ENCODE measurements around the gene CMTM7. TPM values are rescaled to one million over a fixed set of nuclear protein-coding genes. Genes with fewer than 3 reads are reported as not detected.

CMTM7 gene
- total and polyA plus RNA-seq, 2 of the 13 experiments (the other 11 are each of a cell fraction or from before 2014, with no cell fraction given) = 20.9 to 21.4 TPM

DNA sequence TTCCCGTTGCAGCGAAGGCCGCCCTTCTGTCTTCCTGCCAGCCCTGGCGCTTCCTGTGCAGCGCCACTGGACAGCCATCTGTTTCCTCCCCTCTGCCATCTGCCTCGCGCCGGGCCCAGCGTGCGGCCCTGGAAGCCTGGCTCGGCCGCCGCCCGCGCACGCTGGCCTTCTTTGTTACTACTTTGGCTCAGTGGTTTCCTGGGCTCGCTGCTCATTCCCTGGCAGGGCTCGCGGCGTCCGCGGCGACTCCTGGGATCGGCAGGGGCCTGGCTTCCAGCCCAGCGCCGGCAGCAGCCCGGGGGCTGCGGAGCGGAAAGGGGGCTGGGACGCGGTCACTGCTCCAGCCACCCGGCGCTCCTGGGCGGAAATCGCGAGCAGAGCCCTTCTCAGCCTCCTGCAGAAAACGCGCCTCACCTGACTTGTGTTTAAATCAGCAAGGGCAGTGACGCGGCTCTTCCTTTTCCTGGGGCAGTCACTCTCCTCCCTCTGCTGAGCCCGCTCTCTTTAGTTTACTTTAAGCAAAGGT, 10.0 kb downstream of the CMTM7 start (continued):
- TF ChIP-seq, protein P1, sequence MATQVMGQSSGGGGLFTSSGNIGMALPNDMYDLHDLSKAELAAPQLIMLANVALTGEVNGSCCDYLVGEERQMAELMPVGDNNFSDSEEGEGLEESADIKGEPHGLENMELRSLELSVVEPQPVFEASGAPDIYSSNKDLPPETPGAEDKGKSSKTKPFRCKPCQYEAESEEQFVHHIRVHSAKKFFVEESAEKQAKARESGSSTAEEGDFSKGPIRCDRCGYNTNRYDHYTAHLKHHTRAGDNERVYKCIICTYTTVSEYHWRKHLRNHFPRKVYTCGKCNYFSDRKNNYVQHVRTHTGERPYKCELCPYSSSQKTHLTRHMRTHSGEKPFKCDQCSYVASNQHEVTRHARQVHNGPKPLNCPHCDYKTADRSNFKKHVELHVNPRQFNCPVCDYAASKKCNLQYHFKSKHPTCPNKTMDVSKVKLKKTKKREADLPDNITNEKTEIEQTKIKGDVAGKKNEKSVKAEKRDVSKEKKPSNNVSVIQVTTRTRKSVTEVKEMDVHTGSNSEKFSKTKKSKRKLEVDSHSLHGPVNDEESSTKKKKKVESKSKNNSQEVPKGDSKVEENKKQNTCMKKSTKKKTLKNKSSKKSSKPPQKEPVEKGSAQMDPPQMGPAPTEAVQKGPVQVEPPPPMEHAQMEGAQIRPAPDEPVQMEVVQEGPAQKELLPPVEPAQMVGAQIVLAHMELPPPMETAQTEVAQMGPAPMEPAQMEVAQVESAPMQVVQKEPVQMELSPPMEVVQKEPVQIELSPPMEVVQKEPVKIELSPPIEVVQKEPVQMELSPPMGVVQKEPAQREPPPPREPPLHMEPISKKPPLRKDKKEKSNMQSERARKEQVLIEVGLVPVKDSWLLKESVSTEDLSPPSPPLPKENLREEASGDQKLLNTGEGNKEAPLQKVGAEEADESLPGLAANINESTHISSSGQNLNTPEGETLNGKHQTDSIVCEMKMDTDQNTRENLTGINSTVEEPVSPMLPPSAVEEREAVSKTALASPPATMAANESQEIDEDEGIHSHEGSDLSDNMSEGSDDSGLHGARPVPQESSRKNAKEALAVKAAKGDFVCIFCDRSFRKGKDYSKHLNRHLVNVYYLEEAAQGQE (IDR thresholded peaks at IDR 0.05; ENCODE audit: borderline replicate concordance in 1 of 2, low read depth in 1 of 2, low read length in 2 of 2) = peak in 1 of 2 experiments; percentile 14; a peak in 1 of 4 replicates
- TF ChIP-seq, protein P2, sequence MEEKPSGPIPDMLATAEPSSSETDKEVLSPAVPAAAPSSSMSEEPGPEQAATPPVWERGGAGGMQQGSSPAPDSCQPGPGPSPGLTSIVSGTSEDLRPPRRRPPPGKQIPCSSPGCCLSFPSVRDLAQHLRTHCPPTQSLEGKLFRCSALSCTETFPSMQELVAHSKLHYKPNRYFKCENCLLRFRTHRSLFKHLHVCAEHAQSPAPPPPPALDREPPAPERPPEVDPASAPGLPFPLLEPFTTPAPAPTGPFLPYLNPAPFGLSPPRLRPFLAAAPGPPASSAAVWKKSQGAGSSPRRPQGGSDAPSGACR (CRISPR knock-in tag; IDR thresholded peaks at IDR 0.05) = no peak
- TF ChIP-seq ZNF644 (CRISPR knock-in tag; IDR thresholded peaks at IDR 0.05; ENCODE audit: low read depth) = peak; percentile 39; the same call in 1 of the 2 replicates
- TF ChIP-seq, protein P3, sequence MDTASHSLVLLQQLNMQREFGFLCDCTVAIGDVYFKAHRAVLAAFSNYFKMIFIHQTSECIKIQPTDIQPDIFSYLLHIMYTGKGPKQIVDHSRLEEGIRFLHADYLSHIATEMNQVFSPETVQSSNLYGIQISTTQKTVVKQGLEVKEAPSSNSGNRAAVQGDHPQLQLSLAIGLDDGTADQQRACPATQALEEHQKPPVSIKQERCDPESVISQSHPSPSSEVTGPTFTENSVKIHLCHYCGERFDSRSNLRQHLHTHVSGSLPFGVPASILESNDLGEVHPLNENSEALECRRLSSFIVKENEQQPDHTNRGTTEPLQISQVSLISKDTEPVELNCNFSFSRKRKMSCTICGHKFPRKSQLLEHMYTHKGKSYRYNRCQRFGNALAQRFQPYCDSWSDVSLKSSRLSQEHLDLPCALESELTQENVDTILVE (CRISPR knock-in tag; IDR thresholded peaks at IDR 0.05) = peak; percentile 67; the same call in 1 of the 2 replicates
- no peak for TF ChIP-seq RFX1 (IDR thresholded peaks at IDR 0.05)
- TF ChIP-seq NR2F2 (IDR thresholded peaks at IDR 0.05; ENCODE audit: borderline replicate concordance, low read depth) = no peak
- no peak for TF ChIP-seq BRF2 (CRISPR knock-in tag; IDR thresholded peaks at IDR 0.05)
- TF ChIP-seq IKZF4 (CRISPR knock-in tag; IDR thresholded peaks at IDR 0.05; ENCODE audit: borderline replicate concordance, low read depth, not compliant biosample characterization) = peak; percentile 63
- TF ChIP-seq CBFB (CRISPR knock-in tag; IDR thresholded peaks at IDR 0.05) = no peak
- TF ChIP-seq ZSCAN31 (CRISPR knock-in tag; IDR thresholded peaks at IDR 0.05; ENCODE audit: low read depth) = no peak; the same call in none of the 2 replicates
- TF ChIP-seq ZNF496 (CRISPR knock-in tag; IDR thresholded peaks at IDR 0.05; ENCODE audit: insufficient replicate concordance) = no peak
- peak; percentile 63; the same call in 1 of the 2 replicates for TF ChIP-seq HIVEP1 (CRISPR knock-in tag; IDR thresholded peaks at IDR 0.05)
- TF ChIP-seq SALL2 (CRISPR knock-in tag; IDR thresholded peaks at IDR 0.05) = no peak; the same call in 1 of the 2 replicates
- TF ChIP-seq MED13 (CRISPR knock-in tag; IDR thresholded peaks at IDR 0.05) = no peak
- no peak for TF ChIP-seq U2AF2 (IDR thresholded peaks at IDR 0.05; ENCODE audit: low read depth, low read length)
- no peak for TF ChIP-seq EZH2 (conservative IDR thresholded peaks at IDR 0.05; ENCODE audit: low read depth, low read length)
- TF ChIP-seq, protein P4, sequence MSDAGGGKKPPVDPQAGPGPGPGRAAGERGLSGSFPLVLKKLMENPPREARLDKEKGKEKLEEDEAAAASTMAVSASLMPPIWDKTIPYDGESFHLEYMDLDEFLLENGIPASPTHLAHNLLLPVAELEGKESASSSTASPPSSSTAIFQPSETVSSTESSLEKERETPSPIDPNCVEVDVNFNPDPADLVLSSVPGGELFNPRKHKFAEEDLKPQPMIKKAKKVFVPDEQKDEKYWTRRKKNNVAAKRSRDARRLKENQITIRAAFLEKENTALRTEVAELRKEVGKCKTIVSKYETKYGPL (CRISPR knock-in tag; IDR thresholded peaks at IDR 0.05) = no peak
- no peak for TF ChIP-seq MZF1 (CRISPR knock-in tag; IDR thresholded peaks at IDR 0.05; ENCODE audit: borderline replicate concordance)
- no peak for TF ChIP-seq ZNF207 (IDR thresholded peaks at IDR 0.05; ENCODE audit: borderline replicate concordance)
- no peak for TF ChIP-seq ZNF720 (CRISPR knock-in tag; IDR thresholded peaks at IDR 0.05)
- TF ChIP-seq, protein P5, sequence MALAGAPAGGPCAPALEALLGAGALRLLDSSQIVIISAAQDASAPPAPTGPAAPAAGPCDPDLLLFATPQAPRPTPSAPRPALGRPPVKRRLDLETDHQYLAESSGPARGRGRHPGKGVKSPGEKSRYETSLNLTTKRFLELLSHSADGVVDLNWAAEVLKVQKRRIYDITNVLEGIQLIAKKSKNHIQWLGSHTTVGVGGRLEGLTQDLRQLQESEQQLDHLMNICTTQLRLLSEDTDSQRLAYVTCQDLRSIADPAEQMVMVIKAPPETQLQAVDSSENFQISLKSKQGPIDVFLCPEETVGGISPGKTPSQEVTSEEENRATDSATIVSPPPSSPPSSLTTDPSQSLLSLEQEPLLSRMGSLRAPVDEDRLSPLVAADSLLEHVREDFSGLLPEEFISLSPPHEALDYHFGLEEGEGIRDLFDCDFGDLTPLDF (CRISPR knock-in tag; IDR thresholded peaks at IDR 0.05) = 0 out of 2 replicates have a peak, but pooled peaks have one; percentile 73
